Right atrium auricular region (tissue), 2 donors: ENCODE results near the gene PSMB9. TPM values are rescaled to one million over a fixed set of nuclear protein-coding genes. Genes with fewer than 3 reads are reported as not detected.

Experiments used
- DNase-seq: peaks from one replicate; pipeline ENCODE4 v3.0.0-alpha.2; 2019; ENCODE audit warnings: low spot score
- H3K27ac ChIP-seq, 2 donors: fragments of 200-600 bp; sonication (generic); 1 replicate in 1 of 2; 2 replicates in 1 of 2; pipeline ENCODE4 v1.5.1; 2016 to 2019
- H3K27me3 ChIP-seq, 2 donors: fragments of 200-600 bp; sonication (generic); one replicate each; pipeline versions ENCODE4 v1.5.1 to v1.6.0; 2017 to 2019
- H3K36me3 ChIP-seq: fragments of 200-600 bp; sonication (generic); one replicate; pipeline ENCODE4 v1.5.1; 2016
- H3K4me1 ChIP-seq, 2 donors: fragments of 200-600 bp; sonication (generic); one replicate each; pipeline versions ENCODE4 v1.5.1 to v1.6.0; 2017 to 2019
- H3K4me3 ChIP-seq, 2 donors: fragments of 200-600 bp; sonication (generic); 1 replicate in 1 of 2; 2 replicates in 1 of 2; pipeline ENCODE4 v1.5.1; 2017 to 2019; ENCODE audit warnings: mild to moderate bottlenecking in 1 of 2, moderate library complexity in 1 of 2
- H3K9me3 ChIP-seq, 2 donors: fragments of 200-600 bp; sonication (generic); one replicate each; pipeline ENCODE4 v1.5.1; 2019
- CTCF ChIP-seq, 2 donors: fragments of 200-600 bp; sonication (generic); IDR thresholded peaks; one replicate each; pipeline ENCODE4 v1.5.1; 2019; ENCODE audit warnings: antibody characterized with exemption in 2 of 2
- total RNA-seq, 2 donors: library from RNA; depleted of rRNA; stranded (reverse); fragments of >200 nt; gene quantifications; one replicate each; pipeline ENCODE4 v1.1.0, GENCODE V29; 2016

PSMB9 gene
- total RNA-seq, 2 donors from 2014 or later, result 10.9 to 17.6 TPM

- DNase-seq, result no peak
- Histone ChIP-seq H3K4me3 (no peak overlapping the region), H3K4me1 (peaks cover 0 to 14% of the 10 kb centered on the region in 2 donors), H3K27me3 (no peaks in the 10 kb centered on the region), H3K27ac (no peak overlapping the region), H3K9me3 (no peaks in the 10 kb centered on the region), H3K36me3 (no peaks in the 10 kb centered on the region)
- TF ChIP-seq CTCF (IDR thresholded peaks at IDR 0.05), result no peak
Measured at GRCh38 chr6:32888576-32888975, 34.6 kb downstream of the PSMB9 start.

GRCh38 chr6:32889533-32889932, 35.5 kb downstream of the PSMB9 start:
- H3K4me3 ChIP-seq, result no peak overlapping the region
- no peak for DNase-seq
- TF ChIP-seq CTCF (IDR thresholded peaks at IDR 0.05), result no peak

GRCh38 chr6:32890831-32891230, 36.8 kb downstream of the PSMB9 start:
- no peak for TF ChIP-seq CTCF (IDR thresholded peaks at IDR 0.05)
- H3K4me1 ChIP-seq, result peaks cover 0 to 26% of the 10 kb centered on the region in 2 donors
- no peaks in the 10 kb centered on the region for H3K27me3 ChIP-seq
- H3K27ac ChIP-seq, result no peak overlapping the region
- no peak for DNase-seq
- H3K4me3 ChIP-seq, result no peak overlapping the region
- H3K36me3 ChIP-seq, result no peaks in the 10 kb centered on the region
- no peaks in the 10 kb centered on the region for H3K9me3 ChIP-seq

More at GRCh38 chr6:32889533-32889932, 35.5 kb downstream of the PSMB9 start:
- H3K4me1 ChIP-seq, result peaks cover 0 to 17% of the 10 kb centered on the region in 2 donors
- no peaks in the 10 kb centered on the region for H3K27me3 ChIP-seq
- H3K27ac ChIP-seq, result no peak overlapping the region
- H3K9me3 ChIP-seq, result no peaks in the 10 kb centered on the region
- no peaks in the 10 kb centered on the region for H3K36me3 ChIP-seq

- peak overlapping the region; percentile 74 to 75 for H3K4me3 ChIP-seq
- no peaks in the 10 kb centered on the region for H3K9me3 ChIP-seq
- peak in 1 of 2 donors; percentile 4 for TF ChIP-seq CTCF (IDR thresholded peaks at IDR 0.05)
- peaks cover 0 to 20% of the 10 kb centered on the region in 2 donors for H3K4me1 ChIP-seq
- DNase-seq, result peak; percentile 94
- no peaks in the 10 kb centered on the region for H3K36me3 ChIP-seq
- no peaks in the 10 kb centered on the region for H3K27me3 ChIP-seq
- H3K27ac ChIP-seq, result peak overlapping the region; percentile 88 to 90
Measured at GRCh38 chr6:32894085-32895005, 40.4 kb downstream of the PSMB9 start.

GRCh38 chr6:32895006-32895345, 41.0 kb downstream of the PSMB9 start:
- peak overlapping the region; percentile 74 to 75 for H3K4me3 ChIP-seq
- no peak for DNase-seq
- no peak for TF ChIP-seq CTCF (IDR thresholded peaks at IDR 0.05)
- no peaks in the 10 kb centered on the region for H3K9me3 ChIP-seq
- H3K36me3 ChIP-seq, result no peaks in the 10 kb centered on the region
- no peaks in the 10 kb centered on the region for H3K27me3 ChIP-seq
- H3K4me1 ChIP-seq, result peaks cover 0 to 20% of the 10 kb centered on the region in 2 donors
- H3K27ac ChIP-seq, result peak overlapping the region; percentile 88 to 90
